Large intestine (tissue), 12 donors: ENCODE measurements around the gene KCNN4. TPM values are rescaled to one million over a fixed set of nuclear protein-coding genes. Genes with fewer than 3 reads are reported as not detected.
"Not testable (repeated sequence)": the region's sequence is repeated elsewhere in the genome, so short reads cannot be mapped to it uniquely, and the experiment has no call there.

Source experiments
- DNase-seq, 2 donors: peaks; one replicate each; pipeline versions ENCODE4 v3.0.0 to v3.0.0-alpha.2; 2013
- H3K27ac ChIP-seq: one replicate; pipeline ENCODE4 v1.5.1; 2013; ENCODE audit warnings: low read length
- H3K27me3 ChIP-seq: 2 replicates; pipeline ENCODE4 v1.6.1; 2013; ENCODE audit warnings: low read length; ENCODE audit not compliant: control insufficient read depth, insufficient read depth
- H3K36me3 ChIP-seq: 2 replicates; pipeline ENCODE4 v1.6.1; 2013; ENCODE audit warnings: low read length; ENCODE audit not compliant: control insufficient read depth, insufficient read depth
- H3K4me1 ChIP-seq: one replicate; pipeline ENCODE4 v1.6.1; 2013; ENCODE audit warnings: low read length; ENCODE audit not compliant: control insufficient read depth, insufficient read depth
- H3K4me3 ChIP-seq: one replicate; pipeline ENCODE4 v1.5.1; 2013; ENCODE audit warnings: low read length
- H3K9me3 ChIP-seq: one replicate; pipeline ENCODE4 v1.6.1; 2013; ENCODE audit warnings: mild to moderate bottlenecking, low read depth, low read length, moderate library complexity; ENCODE audit not compliant: control insufficient read depth
- WGBS: methylation state at CpG from one replicate; pipeline ENCODE4 v1.1.5; 2013; ENCODE audit warnings: low lambda C conversion rate; ENCODE audit not compliant: insufficient coverage; 5-methylcytosine and 5-hydroxymethylcytosine counted together
- long read RNA-seq, 11 donors: transcript quantifications; one replicate each; lab custom pipeline, GENCODE V29; 2026
- polyA plus RNA-seq: library from polyadenylated mRNA; unstranded; fragments of 120-200 nt; gene quantifications from one replicate; pipeline ENCODE4 v1.2.1, GENCODE V29; 2013

The KCNN4 gene
- polyA plus RNA-seq: 1.3 TPM
- long read RNA-seq, donor 1: 0 reads
- long read RNA-seq, donor 2, partial matches to known transcripts: 0 of 1 reads
- long read RNA-seq, donor 2, other reads (novel, unspliced or antisense): 0 of 1 reads
- long read RNA-seq, donor 3: 0 reads
- long read RNA-seq, donor 4: 0 reads
- long read RNA-seq, donor 5, partial matches to known transcripts: 0 of 1 reads
- long read RNA-seq, donor 5, other reads (novel, unspliced or antisense): 0 of 1 reads
- long read RNA-seq, donor 6, partial matches to known transcripts: 0 of 1 reads
- long read RNA-seq, donor 6, other reads (novel, unspliced or antisense): 0 of 1 reads
- long read RNA-seq, donor 7: 0 reads
- long read RNA-seq, donor 8: 0 reads
- long read RNA-seq, donor 9, partial matches to known transcripts: 0 of 1 reads
- long read RNA-seq, donor 9, other reads (novel, unspliced or antisense): 0 of 1 reads
- long read RNA-seq, donor 10: 0 reads
- long read RNA-seq, donor 11: 0 reads

- peak; percentile 35 to 74 for DNase-seq
- H3K9me3 ChIP-seq: no peaks in the 10 kb centered on the region
- no peaks in the 10 kb centered on the region for H3K36me3 ChIP-seq
- no CpG with 5 or more reads among the region's 19 CpGs for WGBS
- no peaks in the 10 kb centered on the region for H3K27me3 ChIP-seq
- H3K4me1 ChIP-seq: peaks cover 16% of the 10 kb centered on the region
- H3K4me3 ChIP-seq: peak within 1 kb of the TSS; percentile 16
- H3K27ac ChIP-seq: no peak within 1 kb of the TSS
These were observed at the start of gene KCNN4 for GRCh38 chr19:43780706-43781525. Gene KCNN4 (minus strand): TSS chr19:43780973. CDS start chr19:43780861, 112 bp downstream.

DNA sequence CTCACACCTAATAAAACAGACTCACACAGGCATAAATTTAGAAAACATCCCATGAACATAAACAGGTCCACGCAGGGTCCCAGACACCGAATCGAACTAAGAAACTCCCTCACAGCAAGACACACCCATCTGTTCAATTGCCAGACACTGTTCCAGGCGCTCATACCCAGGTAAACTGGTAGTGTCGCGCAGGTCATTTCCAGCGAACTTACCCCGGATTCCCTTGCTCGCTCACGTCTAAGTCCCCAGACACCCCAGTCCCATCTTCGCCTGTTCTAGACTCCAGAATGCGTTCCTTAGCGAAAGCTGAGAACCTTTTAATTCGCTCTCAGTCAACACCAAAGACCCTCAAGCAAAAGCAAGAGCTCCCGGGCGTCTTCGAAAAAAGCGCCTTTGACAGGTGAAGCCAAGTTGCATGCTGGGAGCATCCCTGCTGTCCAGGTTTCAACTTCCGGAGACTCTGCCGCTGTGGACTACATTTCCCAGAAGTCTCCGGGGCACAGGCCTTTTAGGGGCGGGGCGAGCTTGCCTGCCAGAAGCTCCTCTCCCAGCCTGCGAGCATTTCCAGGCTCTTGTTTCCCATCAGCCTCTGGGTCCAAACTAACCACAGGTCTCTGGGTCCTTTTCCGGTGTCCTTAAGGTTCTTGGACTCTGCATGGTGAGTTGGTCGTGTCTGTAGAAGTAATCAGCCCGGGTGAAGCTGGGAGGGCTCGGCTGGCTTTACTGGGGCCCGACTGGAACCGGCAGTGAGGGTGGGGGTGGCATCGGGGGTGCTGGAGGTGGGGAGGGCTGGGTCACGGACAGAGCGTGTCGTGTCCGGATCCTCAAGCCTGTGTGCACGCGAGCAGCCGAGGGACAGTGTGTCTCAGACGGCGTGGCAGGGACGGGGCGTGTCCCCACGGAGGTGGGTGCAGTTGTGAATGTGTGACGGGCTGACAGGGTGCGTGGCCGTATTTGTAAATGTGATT, 46.3 kb upstream of the KCNN4 start, which contains the start of gene ZNF283:
ZNF283 (plus strand) TSS at position 535 of the 968 bp plus-strand sequence. CDS start 6,184 bp downstream, outside the sequence.
- Histone ChIP-seq H3K4me3 (peak within 1 kb of the TSS; percentile 57), H3K9me3 (peaks cover 12% of the 10 kb centered on the region), H3K4me1 (peaks cover 3% of the 10 kb centered on the region), H3K36me3 (peaks cover 23% of the 10 kb centered on the region), H3K27me3 (peaks cover 5% of the 10 kb centered on the region), H3K27ac (peak within 1 kb of the TSS; percentile 57)
- no CpG with 5 or more reads among the region's 46 CpGs for WGBS
- DNase-seq: peak; percentile 93 to 96

DNA sequence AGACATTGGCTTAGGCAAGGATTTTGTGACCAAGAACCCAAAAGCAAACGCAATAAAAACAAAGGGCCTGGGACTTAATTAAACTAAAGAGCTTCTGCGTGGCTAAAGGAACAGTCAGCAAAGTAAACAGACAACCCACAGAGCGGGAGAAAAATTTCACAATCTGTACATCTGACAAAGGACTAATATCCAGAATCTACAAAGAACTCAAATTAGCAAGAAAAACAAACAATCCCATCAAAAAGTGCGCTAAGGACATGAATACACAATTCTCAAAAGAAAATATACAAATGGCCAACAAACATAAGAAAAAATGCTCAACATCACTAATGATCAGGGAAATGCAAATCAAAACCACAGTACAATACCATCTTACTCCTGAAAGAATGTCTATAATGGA, 43.8 kb upstream of the KCNN4 start:
- 47% methylated on average over 3 of the region's 4 CpGs for WGBS
- H3K4me1 ChIP-seq, DNase-seq, H3K36me3 ChIP-seq, H3K9me3 ChIP-seq, H3K27ac ChIP-seq, H3K4me3 ChIP-seq: not testable (repeated sequence)
- H3K27me3 ChIP-seq: peaks cover 25% of the 10 kb centered on the region

- H3K36me3 ChIP-seq, H3K4me3 ChIP-seq: not testable (repeated sequence)
- 100% methylated on average over 2 of the region's 3 CpGs for WGBS
These were observed 43.1 kb upstream of the KCNN4 start for GRCh38 chr19:43823856-43824255.

DNA sequence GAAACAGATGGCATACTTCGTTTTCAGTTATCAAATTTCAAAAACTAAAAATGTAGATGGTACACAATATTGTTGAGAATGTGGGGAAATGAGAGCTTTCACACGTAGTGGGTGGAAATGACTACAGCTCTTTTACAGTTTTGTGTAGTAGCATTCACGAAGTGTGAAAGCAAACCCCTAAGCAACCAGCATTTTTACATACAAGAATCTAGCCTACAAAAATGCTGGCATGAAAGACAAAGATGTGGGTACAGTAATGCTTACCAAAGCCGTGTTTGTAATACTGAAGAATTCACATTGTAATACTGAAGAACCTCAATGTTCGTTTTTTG, 40.1 kb upstream of the KCNN4 start:
- DNase-seq: no peak
- Histone ChIP-seq H3K27ac (no peak overlapping the region), H3K36me3 (no peaks in the 10 kb centered on the region), H3K4me3 (peak overlapping the region; percentile 36), H3K4me1 (peaks cover 5% of the 10 kb centered on the region), H3K9me3 (no peaks in the 10 kb centered on the region), H3K27me3 (peaks cover 25% of the 10 kb centered on the region)
- whole genome bisulfite sequencing: 0% methylated on average over 1 of the region's 5 CpGs

More at GRCh38 chr19:43823856-43824255, 43.1 kb upstream of the KCNN4 start:
- H3K9me3 ChIP-seq, H3K4me1 ChIP-seq, DNase-seq, H3K27ac ChIP-seq: not testable (repeated sequence)
- peaks cover 28% of the 10 kb centered on the region for H3K27me3 ChIP-seq

DNA sequence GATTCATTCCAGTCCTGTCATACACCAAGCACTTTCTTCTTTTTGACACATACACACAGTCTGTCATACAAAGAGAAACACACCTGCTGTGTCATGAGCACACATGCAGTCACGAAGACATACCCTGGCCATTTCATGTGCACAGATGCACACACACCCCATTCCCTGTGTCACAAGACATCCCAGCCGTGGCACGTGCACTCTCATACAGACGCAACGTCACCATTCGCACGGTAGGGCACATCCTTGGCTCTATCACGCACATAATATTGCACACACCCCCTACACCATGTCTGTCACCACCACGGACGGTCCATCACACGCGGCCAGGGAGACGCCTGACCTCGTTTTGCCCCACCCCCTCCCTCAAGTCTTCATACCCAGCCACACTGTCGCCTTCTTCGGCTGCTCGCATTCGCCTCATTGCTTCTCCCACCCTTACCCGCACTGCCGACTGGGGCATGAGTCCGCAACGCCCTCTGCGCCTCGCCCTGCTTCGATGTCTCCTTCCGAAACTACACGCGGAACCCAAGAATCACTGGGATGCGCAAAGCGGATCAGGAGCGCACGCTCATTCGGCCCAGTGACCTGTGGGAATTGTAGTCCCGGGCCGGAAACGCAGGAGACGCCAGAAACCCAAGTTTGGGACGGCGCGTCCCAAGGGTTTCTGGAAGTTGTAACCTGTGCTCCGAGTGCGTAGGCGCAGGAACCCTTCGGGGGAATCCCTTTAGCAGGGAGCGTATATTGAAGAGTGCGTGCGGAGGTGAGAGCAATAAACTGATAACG, 39.5 kb upstream of the KCNN4 start:
- H3K4me3 ChIP-seq: peak overlapping the region; percentile 36
- H3K9me3 ChIP-seq: no peaks in the 10 kb centered on the region
- H3K4me1 ChIP-seq: peaks cover 5% of the 10 kb centered on the region
- no CpG with 5 or more reads among the region's 48 CpGs for WGBS
- no peaks in the 10 kb centered on the region for H3K36me3 ChIP-seq
- peak in 1 of 2 donors; percentile 44 for DNase-seq
- H3K27ac ChIP-seq: no peak overlapping the region
- peaks cover 23% of the 10 kb centered on the region for H3K27me3 ChIP-seq

GRCh38 chr19:43818500-43818899, 37.7 kb upstream of the KCNN4 start:
- H3K4me1 ChIP-seq: peaks cover 5% of the 10 kb centered on the region
- H3K27ac ChIP-seq: no peak overlapping the region
- DNase-seq: no peak
- no CpG with 5 or more reads among the region's 5 CpGs for WGBS
- peaks cover 23% of the 10 kb centered on the region for H3K27me3 ChIP-seq
- H3K9me3 ChIP-seq: no peaks in the 10 kb centered on the region
- no peaks in the 10 kb centered on the region for H3K36me3 ChIP-seq
- H3K4me3 ChIP-seq: no peak overlapping the region

DNA sequence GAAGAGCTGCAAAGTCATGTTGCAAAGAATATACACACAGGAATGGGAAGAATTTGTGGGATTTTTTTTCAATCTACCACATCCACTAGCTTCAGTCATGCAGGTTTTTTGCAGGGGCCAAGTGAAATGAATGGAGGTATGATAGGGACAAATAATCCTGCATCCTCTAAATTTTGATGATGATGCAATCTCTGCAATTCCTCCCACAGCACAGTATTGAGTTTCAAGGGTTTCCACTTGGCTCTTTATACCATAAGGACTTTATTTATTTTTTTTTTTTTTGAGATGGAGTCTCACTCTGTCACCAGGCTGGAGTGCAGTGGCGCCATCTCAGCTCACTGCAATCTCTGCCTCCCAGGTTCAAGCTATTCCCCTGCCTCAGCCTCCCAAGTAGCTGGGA, 36.7 kb upstream of the KCNN4 start:
- peaks cover 23% of the 10 kb centered on the region for H3K27me3 ChIP-seq
- H3K36me3 ChIP-seq, DNase-seq, H3K4me3 ChIP-seq, H3K9me3 ChIP-seq, H3K27ac ChIP-seq, H3K4me1 ChIP-seq: not testable (repeated sequence)
- WGBS: no CpG with 5 or more reads among the region's 1 CpG

DNA sequence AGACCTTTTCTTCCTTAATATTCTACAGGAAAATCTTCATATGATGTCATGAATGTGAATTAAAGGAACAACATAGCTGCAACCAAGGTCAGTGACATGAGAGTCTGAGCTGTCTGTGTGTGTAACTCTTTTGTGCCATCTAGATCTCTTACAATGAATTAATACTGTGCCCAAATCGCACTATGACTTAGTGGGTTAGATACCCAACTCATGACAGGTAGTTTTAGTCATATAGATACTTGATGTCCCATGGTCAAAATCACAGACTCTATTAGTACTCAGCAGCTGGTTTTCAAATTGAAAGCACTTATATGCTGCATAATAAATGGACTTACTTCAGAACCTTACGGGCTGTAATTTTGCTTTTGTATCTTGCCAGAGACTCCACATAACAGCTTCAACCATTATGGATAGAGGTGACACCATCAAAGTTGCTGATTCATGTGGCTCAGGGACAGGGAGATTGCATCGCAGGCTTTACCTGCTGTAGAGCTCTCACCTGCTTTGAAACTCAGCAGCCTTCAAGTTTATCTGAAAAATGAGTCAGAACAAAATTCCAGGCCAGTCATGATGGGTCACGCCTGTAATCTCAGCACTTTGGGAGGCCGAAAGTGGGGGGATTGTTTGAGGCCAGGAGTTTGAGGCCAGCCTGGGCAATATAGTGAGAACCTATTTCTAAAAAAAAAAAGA, 34.0 kb upstream of the KCNN4 start:
- Histone ChIP-seq H3K27ac (no peak overlapping the region), H3K4me3 (no peak overlapping the region), H3K27me3 (peaks cover 6% of the 10 kb centered on the region), H3K36me3 (no peaks in the 10 kb centered on the region), H3K9me3 (no peaks in the 10 kb centered on the region), H3K4me1 (no peaks in the 10 kb centered on the region)
- no peak for DNase-seq
- 73% methylated on average over 2 of the region's 5 CpGs for WGBS
